ENCODE measurements around the gene TMEM165. TPM values are rescaled to one million over a fixed set of nuclear protein-coding genes. Genes with fewer than 3 reads are reported as not detected.

TMEM165 gene
- total RNA-seq, 4 donors from 2014 or later, result 167 to 286 (median 236) TPM

GRCh38 chr4:55437356-55437796 lies 41.6 kb downstream of the TMEM165 start:
- Histone ChIP-seq H3K4me3 (no peak overlapping the region), H3K4me1 (peaks cover 0 to 5% (median 0%) of the 10 kb centered on the region in 4 donors), H3K27ac (no peak overlapping the region), H3K36me3 (peaks cover 0 to 66% (median 0%) of the 10 kb centered on the region in 3 donors), H3K27me3 (no peaks in the 10 kb centered on the region), H3K9me3 (no peaks in the 10 kb centered on the region)
- 81 to 87% methylated on average over 5 of the region's 5 CpGs for WGBS, 2 donors
- TF ChIP-seq POLR2A (IDR thresholded peaks at IDR 0.05), result no peak
- TF ChIP-seq EP300 (IDR thresholded peaks at IDR 0.05), result no peak
- no peak for TF ChIP-seq CTCF (IDR thresholded peaks at IDR 0.05)
- DNase-seq (ENCODE audit: low spot score in 2 of 2), result no peak

DNA sequence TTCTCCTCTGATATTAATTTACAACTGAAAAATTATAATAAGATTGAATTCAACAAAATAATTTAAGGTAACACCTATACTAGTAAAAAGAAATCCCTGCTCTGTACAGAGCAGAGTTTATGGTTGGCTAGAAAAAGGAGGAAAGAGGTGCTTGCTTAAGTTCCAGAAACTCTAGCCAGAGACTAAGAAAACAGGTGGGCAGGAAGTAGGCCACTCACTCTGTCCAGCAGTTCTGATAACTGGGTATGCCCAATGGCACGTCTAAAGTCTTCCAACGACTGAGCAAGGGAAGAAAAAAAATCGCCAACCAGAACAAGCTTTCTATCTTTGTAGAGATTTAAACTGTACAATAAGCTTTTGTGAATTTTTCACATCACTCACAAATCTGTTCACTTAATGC lies 42.1 kb downstream of the TMEM165 start:
- no peak for TF ChIP-seq POLR2A (IDR thresholded peaks at IDR 0.05)
- TF ChIP-seq EP300 (IDR thresholded peaks at IDR 0.05), result no peak
- TF ChIP-seq CTCF (IDR thresholded peaks at IDR 0.05), result no peak

DNA sequence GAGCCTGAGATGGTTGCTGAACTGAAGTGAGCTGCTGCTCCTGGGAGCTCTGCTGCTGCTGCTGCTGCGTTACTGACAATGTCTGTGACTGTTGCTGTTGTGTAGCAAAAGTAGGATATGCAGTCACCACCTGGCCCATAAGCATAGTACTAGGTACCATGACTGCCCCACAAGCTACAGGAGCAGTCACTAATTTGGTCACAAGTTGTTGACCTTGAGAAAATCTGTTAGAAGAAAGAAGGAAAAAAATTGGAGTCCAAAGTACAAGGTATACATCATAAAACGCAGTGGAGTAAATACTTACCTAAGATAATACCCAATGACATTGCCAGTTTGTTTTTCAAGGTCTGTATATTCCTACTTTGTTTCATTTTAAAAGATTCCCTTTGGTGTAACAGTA lies 42.6 kb downstream of the TMEM165 start:
- TF ChIP-seq POLR2A (IDR thresholded peaks at IDR 0.05) (no peak), EP300 (IDR thresholded peaks at IDR 0.05) (no peak), CTCF (IDR thresholded peaks at IDR 0.05) (no peak)
- DNase-seq (ENCODE audit: low spot score in 2 of 2), result no peak
- Histone ChIP-seq H3K4me1 (peaks cover 0 to 5% (median 0%) of the 10 kb centered on the region in 4 donors), H3K27ac (no peak overlapping the region), H3K36me3 (peaks cover 0 to 65% (median 0%) of the 10 kb centered on the region in 3 donors), H3K4me3 (no peak overlapping the region), H3K9me3 (no peaks in the 10 kb centered on the region), H3K27me3 (no peaks in the 10 kb centered on the region)
- WGBS, 2 donors, result 92 to 99% methylated on average over 2 of the region's 2 CpGs

More for the DNA sequence above, 42.1 kb downstream of the TMEM165 start:
- 83 to 84% methylated on average over 3 of the region's 3 CpGs for WGBS, 2 donors
- no peaks in the 10 kb centered on the region for H3K27me3 ChIP-seq
- no peaks in the 10 kb centered on the region for H3K9me3 ChIP-seq
- H3K36me3 ChIP-seq, result peaks cover 0 to 66% (median 0%) of the 10 kb centered on the region in 3 donors
- peaks cover 0 to 5% (median 0%) of the 10 kb centered on the region in 4 donors for H3K4me1 ChIP-seq
- no peak overlapping the region for H3K4me3 ChIP-seq
- no peak overlapping the region for H3K27ac ChIP-seq
- no peak for DNase-seq (ENCODE audit: low spot score in 2 of 2)

DNA sequence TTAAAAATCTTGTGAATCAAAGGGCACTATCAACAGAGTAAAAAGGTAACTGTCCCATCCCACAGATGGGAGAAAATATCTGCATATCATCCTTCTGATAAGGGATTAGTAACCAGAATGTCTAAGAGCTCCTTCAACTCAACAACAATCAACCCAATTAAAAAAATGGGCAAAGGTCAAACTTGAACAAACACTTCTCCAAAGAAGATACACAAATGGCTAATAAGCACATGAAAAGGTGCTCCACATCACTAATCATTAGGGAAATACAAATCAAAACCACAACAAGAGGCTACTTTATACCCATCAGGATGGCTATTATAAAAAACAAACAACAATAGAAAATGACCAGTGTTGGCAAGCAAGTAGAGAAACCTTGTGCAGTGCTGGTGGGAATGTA lies 43.3 kb downstream of the TMEM165 start:
- DNase-seq (ENCODE audit: low spot score in 2 of 2), result no peak
- Histone ChIP-seq H3K27me3 (no peaks in the 10 kb centered on the region), H3K27ac (no peak overlapping the region), H3K4me1 (peaks cover 0 to 5% (median 0%) of the 10 kb centered on the region in 4 donors), H3K4me3 (no peak overlapping the region), H3K36me3 (peaks cover 0 to 66% (median 0%) of the 10 kb centered on the region in 3 donors), H3K9me3 (no peaks in the 10 kb centered on the region)
- TF ChIP-seq EP300 (IDR thresholded peaks at IDR 0.05), result no peak
- TF ChIP-seq CTCF (IDR thresholded peaks at IDR 0.05), result no peak
- TF ChIP-seq POLR2A (IDR thresholded peaks at IDR 0.05), result no peak

DNA sequence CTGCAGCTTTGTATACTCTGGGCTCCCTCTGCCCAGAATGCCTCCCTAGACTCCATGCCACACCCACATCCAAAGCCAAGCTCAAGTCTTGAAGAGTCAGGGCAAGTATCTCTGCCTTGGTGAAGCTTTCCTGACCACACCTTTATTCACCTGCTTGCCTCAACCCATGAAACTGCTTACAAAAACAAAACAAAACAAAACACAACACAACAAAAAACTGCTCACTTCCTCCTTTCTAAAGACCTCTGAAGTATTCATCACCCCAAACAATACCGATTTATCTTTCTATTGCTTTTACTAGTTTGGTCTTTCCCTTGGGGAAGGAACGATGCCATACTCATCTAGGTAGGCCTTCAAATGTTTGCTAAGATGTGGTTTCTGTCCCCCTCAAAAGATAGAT lies 45.0 kb downstream of the TMEM165 start:
- TF ChIP-seq CTCF (IDR thresholded peaks at IDR 0.05) (no peak), EP300 (IDR thresholded peaks at IDR 0.05) (no peak), POLR2A (IDR thresholded peaks at IDR 0.05) (no peak)
- peaks cover 0 to 55% (median 0%) of the 10 kb centered on the region in 3 donors for H3K36me3 ChIP-seq
- no peaks in the 10 kb centered on the region for H3K4me1 ChIP-seq
- no peak overlapping the region for H3K4me3 ChIP-seq
- no peak overlapping the region for H3K27ac ChIP-seq
- WGBS, 2 donors, result 93 to 100% methylated on average over 2 of the region's 2 CpGs
- H3K9me3 ChIP-seq, result no peaks in the 10 kb centered on the region
- DNase-seq (ENCODE audit: low spot score in 2 of 2), result no peak
- no peaks in the 10 kb centered on the region for H3K27me3 ChIP-seq

All from tibial nerve (tissue), 4 donors.